Measurements from ENCODE around the gene SSBP2.
"Not testable (repeated sequence)": the region's sequence is repeated elsewhere in the genome, so short reads cannot be mapped to it uniquely, and the experiment has no call there.

The SSBP2 gene

DNA sequence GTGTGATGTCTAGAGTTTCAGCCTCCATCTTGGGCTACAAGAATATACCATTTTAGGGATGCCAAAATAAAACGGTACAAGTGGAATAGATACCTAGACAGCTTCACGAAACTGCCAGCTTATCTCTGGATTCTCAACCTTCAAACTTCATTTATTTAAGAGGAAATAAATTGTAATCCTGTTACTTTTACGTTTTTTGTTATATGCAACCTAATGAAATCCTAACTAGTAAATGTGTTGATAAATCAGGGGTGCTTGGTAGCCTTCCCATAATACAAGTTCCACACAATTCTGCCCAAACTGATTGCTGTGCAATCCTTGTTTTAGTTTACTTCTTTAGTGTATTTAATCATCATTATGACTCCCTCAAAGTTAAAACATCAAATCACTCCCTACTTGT lies 75.5 kb downstream of the SSBP2 start:
- no peaks in the 10 kb centered on the region for H3K9me3 ChIP-seq
- no peaks in the 10 kb centered on the region for H3K4me1 ChIP-seq
- TF ChIP-seq, protein P1, sequence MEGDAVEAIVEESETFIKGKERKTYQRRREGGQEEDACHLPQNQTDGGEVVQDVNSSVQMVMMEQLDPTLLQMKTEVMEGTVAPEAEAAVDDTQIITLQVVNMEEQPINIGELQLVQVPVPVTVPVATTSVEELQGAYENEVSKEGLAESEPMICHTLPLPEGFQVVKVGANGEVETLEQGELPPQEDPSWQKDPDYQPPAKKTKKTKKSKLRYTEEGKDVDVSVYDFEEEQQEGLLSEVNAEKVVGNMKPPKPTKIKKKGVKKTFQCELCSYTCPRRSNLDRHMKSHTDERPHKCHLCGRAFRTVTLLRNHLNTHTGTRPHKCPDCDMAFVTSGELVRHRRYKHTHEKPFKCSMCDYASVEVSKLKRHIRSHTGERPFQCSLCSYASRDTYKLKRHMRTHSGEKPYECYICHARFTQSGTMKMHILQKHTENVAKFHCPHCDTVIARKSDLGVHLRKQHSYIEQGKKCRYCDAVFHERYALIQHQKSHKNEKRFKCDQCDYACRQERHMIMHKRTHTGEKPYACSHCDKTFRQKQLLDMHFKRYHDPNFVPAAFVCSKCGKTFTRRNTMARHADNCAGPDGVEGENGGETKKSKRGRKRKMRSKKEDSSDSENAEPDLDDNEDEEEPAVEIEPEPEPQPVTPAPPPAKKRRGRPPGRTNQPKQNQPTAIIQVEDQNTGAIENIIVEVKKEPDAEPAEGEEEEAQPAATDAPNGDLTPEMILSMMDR (IDR thresholded peaks at IDR 0.05; ENCODE audit: low read depth, low read length) = no peak
- no peaks in the 10 kb centered on the region for H3K36me3 ChIP-seq
- no peak for DNase-seq
- H3K4me3 ChIP-seq (ENCODE audit: low read depth, low read length) = no peak overlapping the region
- H3K27me3 ChIP-seq = no peaks in the 10 kb centered on the region

DNA sequence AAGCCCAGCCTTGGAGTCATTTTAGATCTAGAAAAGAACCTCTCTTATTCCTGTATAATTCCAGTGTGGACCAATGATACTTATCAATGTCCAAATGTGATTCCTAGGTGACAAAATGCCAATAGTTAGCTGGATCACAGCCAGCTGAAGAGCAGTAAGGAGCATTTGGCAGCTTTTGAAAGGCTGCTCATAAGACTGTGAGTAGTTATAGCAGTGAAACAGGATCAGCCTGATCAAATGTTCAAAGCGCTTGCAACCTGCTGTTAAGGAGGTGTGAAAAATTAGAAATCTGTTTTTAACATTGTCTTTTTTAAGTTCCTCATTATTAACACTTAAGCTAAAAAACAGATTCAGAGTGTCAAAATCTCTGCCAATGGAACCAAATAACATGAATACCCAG lies 85.1 kb downstream of the SSBP2 start:
- Histone ChIP-seq H3K36me3 (no peaks in the 10 kb centered on the region), H3K27me3 (no peaks in the 10 kb centered on the region), H3K9me3 (no peaks in the 10 kb centered on the region), H3K4me1 (no peaks in the 10 kb centered on the region), H3K4me3 (ENCODE audit: low read depth, low read length) (no peak overlapping the region)
- TF ChIP-seq, protein P1 (IDR thresholded peaks at IDR 0.05; ENCODE audit: low read depth, low read length) = no peak
- DNase-seq = no peak

DNA sequence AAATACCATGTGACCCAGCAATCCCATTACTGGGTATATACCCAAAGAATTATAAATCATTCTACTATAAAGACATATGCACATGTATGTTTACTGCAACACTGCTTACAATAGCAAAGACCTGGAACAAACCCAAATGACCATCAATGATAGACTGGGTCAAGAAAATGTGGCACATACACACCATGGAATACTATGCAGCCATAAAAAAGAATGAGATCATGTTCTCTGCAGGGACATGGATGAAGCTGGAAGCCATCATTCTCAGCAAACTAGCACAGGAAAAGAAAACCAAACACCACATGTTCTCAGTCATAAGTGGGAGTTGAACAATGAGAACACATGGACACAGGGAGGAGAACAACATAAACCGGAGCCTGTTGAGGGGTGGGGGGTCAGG lies 90.3 kb downstream of the SSBP2 start:
- not testable (repeated sequence) for H3K4me1 ChIP-seq; H3K36me3 ChIP-seq; H3K9me3 ChIP-seq; DNase-seq; H3K4me3 ChIP-seq (ENCODE audit: low read depth, low read length); H3K27me3 ChIP-seq

DNA sequence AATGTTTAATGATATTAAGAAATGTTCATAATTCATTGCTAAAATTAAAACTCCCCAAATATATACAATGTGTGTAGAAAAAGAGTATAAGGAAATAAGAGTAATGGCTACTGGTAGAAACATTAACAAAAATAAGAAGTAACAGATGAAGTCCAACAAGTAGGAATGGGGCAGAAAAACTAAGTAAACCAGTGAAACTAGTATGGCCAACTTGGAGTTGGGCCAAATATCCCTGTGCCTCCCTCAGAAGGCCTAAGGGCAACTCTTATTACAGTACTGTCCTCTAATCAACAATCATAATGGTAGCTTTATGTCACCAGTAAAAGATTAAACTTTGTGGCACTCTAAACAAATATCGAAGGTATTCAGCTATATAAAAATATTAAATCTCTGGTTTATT lies 93.5 kb downstream of the SSBP2 start:
- no peaks in the 10 kb centered on the region for H3K9me3 ChIP-seq
- H3K4me3 ChIP-seq (ENCODE audit: low read depth, low read length) = no peak overlapping the region
- H3K36me3 ChIP-seq = no peaks in the 10 kb centered on the region
- H3K4me1 ChIP-seq = peaks cover 3% of the 10 kb centered on the region; the same call in 1 of the 2 replicates
- DNase-seq = peak; percentile 71
- TF ChIP-seq, protein P1 (IDR thresholded peaks at IDR 0.05; ENCODE audit: low read depth, low read length) = no peak
- H3K27me3 ChIP-seq = no peaks in the 10 kb centered on the region

DNA sequence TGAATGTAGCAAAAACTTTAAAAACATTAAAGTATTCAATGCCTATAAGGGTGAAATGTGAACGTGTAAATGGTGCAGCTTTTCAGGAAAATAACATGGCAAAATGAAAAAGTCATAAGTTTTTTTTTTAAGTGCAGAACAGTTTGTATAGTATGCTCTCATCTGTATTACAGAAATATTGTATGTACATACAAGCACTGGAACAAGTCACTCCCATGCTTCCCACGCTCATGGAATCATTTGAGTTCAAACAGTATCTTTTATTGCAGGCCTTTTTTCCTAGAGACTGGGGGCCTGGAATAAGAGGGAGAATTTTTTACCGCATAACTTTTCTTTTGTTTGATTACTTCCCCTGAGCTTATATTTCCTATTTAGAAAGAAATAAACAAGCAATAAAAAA lies 94.1 kb downstream of the SSBP2 start:
- TF ChIP-seq, protein P1 (IDR thresholded peaks at IDR 0.05; ENCODE audit: low read depth, low read length) = no peak
- H3K9me3 ChIP-seq = no peaks in the 10 kb centered on the region
- no peak overlapping the region for H3K4me3 ChIP-seq (ENCODE audit: low read depth, low read length)
- H3K27me3 ChIP-seq = no peaks in the 10 kb centered on the region
- no peak for DNase-seq
- peaks cover 7% of the 10 kb centered on the region for H3K4me1 ChIP-seq
- no peaks in the 10 kb centered on the region for H3K36me3 ChIP-seq

DNA sequence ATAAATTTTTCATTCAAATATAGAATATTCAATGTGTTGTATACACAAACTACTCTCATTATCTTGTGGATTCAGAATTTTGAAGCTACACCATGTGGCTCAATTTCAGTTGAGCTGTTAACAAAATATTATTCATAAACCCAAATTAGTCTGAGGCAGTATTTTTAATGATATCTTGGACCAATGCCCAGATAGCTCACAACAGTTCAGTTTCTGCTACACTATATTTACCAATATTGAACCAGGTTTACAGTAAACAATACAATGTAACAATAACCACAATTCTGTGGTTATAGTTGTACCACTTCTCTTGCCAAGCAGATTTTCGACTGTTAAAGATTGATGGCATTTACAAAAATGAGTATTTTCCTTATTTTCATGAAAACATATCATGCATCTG lies 99.9 kb downstream of the SSBP2 start:
- DNase-seq = no peak
- H3K4me1 ChIP-seq = peaks cover 21% of the 10 kb centered on the region; the same call in 1 of the 2 replicates

More for the DNA sequence above, 99.9 kb downstream of the SSBP2 start:
- H3K9me3 ChIP-seq = no peaks in the 10 kb centered on the region
- TF ChIP-seq, protein P1 (IDR thresholded peaks at IDR 0.05; ENCODE audit: low read depth, low read length) = no peak
- H3K4me3 ChIP-seq (ENCODE audit: low read depth, low read length) = no peak overlapping the region
- no peaks in the 10 kb centered on the region for H3K27me3 ChIP-seq
- H3K36me3 ChIP-seq = no peaks in the 10 kb centered on the region

All from BE2C (cell line).